K562 (cell line): ENCODE measurements around the gene UBXN6. TPM values are rescaled to one million over a fixed set of nuclear protein-coding genes. Genes with fewer than 3 reads are reported as not detected.

ENCODE experiments used
- ATAC-seq: fragments of 200-7000 bp; cut with Tn5 transposase; 3 replicates; pipeline ENCODE4 v1.9.1; 2020; ENCODE audit warnings: moderate library complexity
- BruUV-seq: library from RNA; stranded (reverse); fragments of 400-500 nt; replicated peaks from 2 replicates; lab custom pipeline; 2021; lab: Mats Ljungman, UMichigan
- CTCF ChIA-PET: fragments of 300-600 bp; formaldehyde crosslinking; extraction: SDS; loops from one replicate; lab custom pipeline; 2021; ENCODE audit warnings: low intra/inter-chr PET ratio; lab: Yijun Ruan, JAX
- POLR2A ChIA-PET: fragments of 300-600, 350-650 bp; sonication (Branson Sonifier 250); formaldehyde crosslinking; extraction: SDS; loops from one replicate; lab custom pipeline; 2021; ENCODE audit warnings: antibody characterized with exemption, inconsistent platforms; lab: Yijun Ruan, JAX
- DNase-seq, 4 experiments: peaks; one replicate each; pipeline versions ENCODE4 v3.0.0 to v3.0.0-alpha.2; 2011 to 2018; ENCODE audit warnings: low spot score in 3 of 4, mixed read lengths in 3 of 4; ENCODE audit errors: extremely low read depth in 1 of 4
- FAIRE-seq: peaks from 2 replicates; lab custom pipeline; 2011; peaks lifted over from hg19 to GRCh38; lab: Jason Lieb, UNC
- H2AFZ ChIP-seq: 2 replicates; pipeline ENCODE4 v1.6.0; 2011; ENCODE audit warnings: low read depth, low read length, control low read depth, inconsistent platforms
- H3K27ac ChIP-seq: fragments of 200-600 bp; 3 replicates; pipeline ENCODE4 v1.8.0; 2011; ENCODE audit warnings: low read depth, mild to moderate bottlenecking, control low read depth, inconsistent platforms, low read length, moderate library complexity, mixed read lengths; ENCODE audit errors: extremely low read depth
- H3K27me3 ChIP-seq, 2 experiments: fragments of 300-600 bp in 1 of 2; 2 replicates in 1 of 2; 3 replicates in 1 of 2; pipeline versions ENCODE4 v1.6.0 to v1.8.0; 2011; ENCODE audit warnings: inconsistent platforms in 2 of 2, low read length in 2 of 2, mild to moderate bottlenecking in 1 of 2, mixed read lengths in 1 of 2, moderate library complexity in 1 of 2; ENCODE audit not compliant: control insufficient read depth in 2 of 2, insufficient read depth in 2 of 2
- H3K36me3 ChIP-seq: fragments of 300-600 bp; 3 replicates; pipeline ENCODE4 v1.8.0; 2011; ENCODE audit warnings: mild to moderate bottlenecking, low read length, inconsistent platforms; ENCODE audit not compliant: control insufficient read depth, insufficient read depth
- H3K4me1 ChIP-seq, 2 experiments: fragments of 200-600 bp in 1 of 2; replicated peaks in 1 of 2; 2 replicates in 1 of 2; 3 replicates in 1 of 2; pipeline versions ENCODE4 v1.5.1 to v1.8.0; 2011; ENCODE audit warnings: inconsistent platforms in 2 of 2, low read length in 2 of 2, mild to moderate bottlenecking in 1 of 2, mixed read lengths in 1 of 2, moderate library complexity in 1 of 2; ENCODE audit not compliant: control insufficient read depth in 2 of 2, insufficient read depth in 2 of 2
- H3K4me2 ChIP-seq: 2 replicates; pipeline ENCODE4 v1.6.1; 2011; ENCODE audit warnings: low read length, control low read depth, inconsistent platforms, mixed read lengths; ENCODE audit not compliant: insufficient read depth
- H3K4me3 ChIP-seq: fragments of 200-600 bp; sonication (generic), shearing (Covaris generic); 2 replicates; pipeline ENCODE4 v1.5.1; 2016; ENCODE audit warnings: control low read depth, inconsistent platforms
- H3K79me2 ChIP-seq: fragments of 200-600 bp; 3 replicates; pipeline ENCODE4 v1.8.0; 2011; ENCODE audit warnings: low read length, inconsistent platforms; ENCODE audit not compliant: control insufficient read depth, insufficient read depth
- H3K9ac ChIP-seq, 2 experiments: 2 replicates each; pipeline versions ENCODE4 v1.6.0 to v1.6.1; 2011; ENCODE audit warnings: low read depth in 2 of 2, low read length in 2 of 2, control low read depth in 1 of 2, inconsistent platforms in 1 of 2, mild to moderate bottlenecking in 1 of 2, mixed read lengths in 1 of 2; ENCODE audit not compliant: insufficient read depth in 1 of 2
- H3K9me1 ChIP-seq: one replicate; pipeline ENCODE4 v1.6.0; 2011; ENCODE audit warnings: inconsistent platforms, mild to moderate bottlenecking, low read length, moderate library complexity; ENCODE audit not compliant: control insufficient read depth, insufficient read depth
- H3K9me3 ChIP-seq: replicated peaks from 2 replicates; pipeline ENCODE4 v1.5.1; 2011; ENCODE audit warnings: low read depth, low read length, inconsistent platforms; ENCODE audit not compliant: control insufficient read depth, insufficient read depth
- H4K20me1 ChIP-seq: replicated peaks from 2 replicates; pipeline ENCODE4 v1.6.1; 2011; ENCODE audit warnings: low read length, inconsistent platforms, mixed read lengths; ENCODE audit not compliant: control insufficient read depth, insufficient read depth
- CEBPB ChIP-seq: fragments of 450-650 bp; IDR thresholded peaks from 2 replicates; pipeline ENCODE4 v1.6.1; 2016; ENCODE audit warnings: missing genetic modification characterization, missing compliant biosample characterization
- CHD2 ChIP-seq: IDR thresholded peaks from 2 replicates; pipeline ENCODE4 v1.6.1; 2011; ENCODE audit warnings: low read depth, low read length
- GTF2E2 ChIP-seq: fragments of 200-800 bp; sonication (Bioruptor generic); IDR thresholded peaks from 2 replicates; pipeline ENCODE4 v1.6.1; 2016; ENCODE audit warnings: missing genetic modification characterization, missing compliant biosample characterization
- HCFC1 ChIP-seq: IDR thresholded peaks from 2 replicates; pipeline ENCODE4 v1.6.1; 2012; ENCODE audit warnings: low read depth, low read length, improper control_type of control experiment
- HMG20B ChIP-seq: fragments of 250-450 bp; sonication (Bioruptor Pico); IDR thresholded peaks from 2 replicates; pipeline ENCODE4 v1.5.0; 2021; ENCODE audit warnings: mild to moderate bottlenecking
- LCOR ChIP-seq: sonication (generic); formaldehyde crosslinking; IDR thresholded peaks from 2 replicates; pipeline ENCODE4 v1.8.0; 2022; ENCODE audit warnings: mild to moderate bottlenecking, missing genetic modification reagents
- PHF8 ChIP-seq: fragments of 200-600 bp; sonication (generic); IDR thresholded peaks from 2 replicates; pipeline ENCODE4 v1.6.1; 2012; ENCODE audit warnings: mixed run types, mild to moderate bottlenecking, inconsistent platforms, low read length, moderate library complexity, borderline replicate concordance
- SP2 ChIP-seq: IDR thresholded peaks from 2 replicates; pipeline ENCODE4 v1.6.1; 2011; ENCODE audit warnings: mild to moderate bottlenecking, low read depth, low read length, moderate library complexity; ENCODE audit not compliant: poor library complexity, severe bottlenecking; ENCODE audit errors: extremely low read depth
- SREBF2 ChIP-seq: sonication (generic); formaldehyde crosslinking; IDR thresholded peaks from 2 replicates; pipeline ENCODE4 v1.4.0; 2020; ENCODE audit warnings: mild to moderate bottlenecking, missing genetic modification reagents
- TEAD1 ChIP-seq, 2 experiments: fragments of 450-650 bp in 1 of 2; sonication (generic) in 1 of 2; formaldehyde crosslinking; IDR thresholded peaks; 2 replicates each; pipeline versions ENCODE4 v1.4.0 to v1.8.0; 2020 to 2022; ENCODE audit warnings: mild to moderate bottlenecking in 2 of 2, missing genetic modification reagents in 1 of 2
- ZBTB8A ChIP-seq: fragments of 450-650 bp; IDR thresholded peaks from 2 replicates; pipeline ENCODE4 v1.6.1; 2018; ENCODE audit warnings: mild to moderate bottlenecking, moderate library complexity; ENCODE audit not compliant: partially characterized antibody
- ZNF785 ChIP-seq: fragments of 250-450 bp; sonication (Bioruptor Pico); IDR thresholded peaks from 2 replicates; pipeline ENCODE4 v1.4.0; 2020; ENCODE audit warnings: mild to moderate bottlenecking
- WGBS: fragments of 100-300 bp; shearing (Covaris generic); methylation state at CpG from one replicate; pipeline ENCODE4 v1.1.6; 2016; ENCODE audit warnings: low coverage, mixed read lengths; ENCODE audit not compliant: insufficient coverage; ENCODE audit errors: missing lambda C conversion rate; 5-methylcytosine and 5-hydroxymethylcytosine counted together
- in situ Hi-C: fragments of 300-500 bp; cut with MboI; formaldehyde crosslinking; loops from 4 replicates; pipeline ENCODE4 v1.15.0; 2018; ENCODE audit warnings: inconsistent platforms, mixed read lengths
- intact Hi-C: fragments of 100-400 bp; cut with micrococcal nuclease; formaldehyde crosslinking; loops from 2 replicates; pipeline ENCODE4 v1.14.2; 2022
- polyA plus RNA-seq, 8 experiments: library from polyadenylated mRNA; depleted of rRNA in 4 of 8; stranded (reverse) in 5 of 8; unstranded in 3 of 8; fragments of >200 nt; fragmentation: Nextera tagmentation in 2 of 8; fragmentation: Illumina TruSeq in 1 of 8; extraction: Ambion mirVana in 2 of 8; extraction: Trizol in 1 of 8; gene quantifications; 2 replicates each; pipeline versions ENCODE4 v1.2.1 to v1.2.3, GENCODE V29; 2011 to 2014; ENCODE audit warnings: inconsistent platforms in 1 of 8, missing spikeins in 1 of 8
- total RNA-seq, 7 experiments: library from RNA; depleted of rRNA in 6 of 7; stranded (reverse); fragments of >200 nt in 6 of 7; fragmentation: Illumina TruSeq in 2 of 7; extraction: Trizol in 2 of 7; gene quantifications; 2 replicates each; pipeline versions ENCODE4 v1.2.1 to v1.2.3, GENCODE V29; 2011 to 2021; ENCODE audit warnings: low replicate concordance in 1 of 7
- TF ChIP-seq, protein P1 (sequence below): fragments of 450-650 bp; IDR thresholded peaks from 2 replicates; pipeline ENCODE4 v1.6.1; 2017; ENCODE audit warnings: mild to moderate bottlenecking, moderate library complexity

UBXN6 gene
- total and polyA plus RNA-seq, 9 of the 15 experiments (the other 6 are each of a cell fraction or from before 2014, with no cell fraction given), result 0.48 to 90.2 (median 29.5) TPM

GRCh38 chr19:4429256-4429655 lies 28.3 kb downstream of the UBXN6 start:
- TF ChIP-seq PHF8 (no peak), ZBTB8A (no peak), GTF2E2 (tag) (no peak), SREBF2 (no peak), TEAD1 (CRISPR knock-in tag; IDR thresholded peaks at IDR 0.05) (no peak), CHD2 (no peak), CEBPB (tag) (no peak), ZNF785 (CRISPR knock-in tag) (no peak), SP2 (no peak), HCFC1 (no peak), HMG20B (no peak), LCOR (CRISPR knock-in tag) (no peak)
- TF ChIP-seq, protein P1, sequence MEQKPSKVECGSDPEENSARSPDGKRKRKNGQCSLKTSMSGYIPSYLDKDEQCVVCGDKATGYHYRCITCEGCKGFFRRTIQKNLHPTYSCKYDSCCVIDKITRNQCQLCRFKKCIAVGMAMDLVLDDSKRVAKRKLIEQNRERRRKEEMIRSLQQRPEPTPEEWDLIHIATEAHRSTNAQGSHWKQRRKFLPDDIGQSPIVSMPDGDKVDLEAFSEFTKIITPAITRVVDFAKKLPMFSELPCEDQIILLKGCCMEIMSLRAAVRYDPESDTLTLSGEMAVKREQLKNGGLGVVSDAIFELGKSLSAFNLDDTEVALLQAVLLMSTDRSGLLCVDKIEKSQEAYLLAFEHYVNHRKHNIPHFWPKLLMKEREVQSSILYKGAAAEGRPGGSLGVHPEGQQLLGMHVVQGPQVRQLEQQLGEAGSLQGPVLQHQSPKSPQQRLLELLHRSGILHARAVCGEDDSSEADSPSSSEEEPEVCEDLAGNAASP, result no peak
- H3K9me1 ChIP-seq, result no peaks in the 10 kb centered on the region
- H3K36me3 ChIP-seq, result peaks cover 86% of the 10 kb centered on the region; the same call in 2 of the 3 replicates
- no peak for ATAC-seq
- intact Hi-C loops (no loop called here), in situ Hi-C loops (no loop called here)
- no peak overlapping the region for H3K27ac ChIP-seq
- no peak for FAIRE-seq
- no peak overlapping the region for H3K4me2 ChIP-seq
- no peak overlapping the region for H3K9ac ChIP-seq
- H3K4me3 ChIP-seq, result no peak overlapping the region
- peaks cover 0 to 2% of the 10 kb centered on the region in 2 experiments; a peak in 1 of 5 replicates for H3K4me1 ChIP-seq
- no TSS peak for BruUV-seq
- DNase-seq, result no peak
- H2AFZ ChIP-seq, result no peak overlapping the region
- H3K79me2 ChIP-seq, result no peaks in the 10 kb centered on the region
- no peaks in the 10 kb centered on the region for H3K9me3 ChIP-seq
- H4K20me1 ChIP-seq, result 0 out of 2 replicates have a peak, but pooled peaks cover under 1% of the 10 kb centered on the region
- POLR2A ChIA-PET, result interaction anchor here (0.5 to 2.2 kb wide), 5 partner anchors 11 to 704 kb away, joined by 3 to 28 read pairs (median 3); no protein-coding TSS in a partner anchor
- CTCF ChIA-PET, result no interaction called here
- WGBS, result 97% methylated on average over 8 of the region's 16 CpGs
- H3K27me3 ChIP-seq, result no peaks in the 10 kb centered on the region
